GM18870 (cell line): Measurements from ENCODE around the gene TNS3.
"Not testable (repeated sequence)": the region's sequence is repeated elsewhere in the genome, so short reads cannot be mapped to it uniquely, and the experiment has no call there.

Experiments
- ATAC-seq: cut with Tn5 transposase; IDR thresholded peaks from one replicate; pipeline ENCODE4 v1.9.1; 2021; ENCODE audit warnings: moderate library complexity; ENCODE audit not compliant: unreplicated experiment

The TNS3 gene

GRCh38 chr7:47454974-47455871 is 126.7 kb downstream of the TNS3 start:
- ATAC-seq: no peak

- no peak for ATAC-seq
Measured at GRCh38 chr7:47454069-47454973, 127.6 kb downstream of the TNS3 start.

- ATAC-seq: no peak
Measured at GRCh38 chr7:47453093-47454061, 128.5 kb downstream of the TNS3 start.

GRCh38 chr7:47452715-47453092 is 129.2 kb downstream of the TNS3 start:
- ATAC-seq: no peak

- ATAC-seq: no peak
Measured at GRCh38 chr7:47452295-47452694, 129.6 kb downstream of the TNS3 start.

- ATAC-seq: no peak
Measured at GRCh38 chr7:47451851-47452205, 130.1 kb downstream of the TNS3 start.

GRCh38 chr7:47449810-47450590 is 131.9 kb downstream of the TNS3 start:
- no peak for ATAC-seq

- no peak for ATAC-seq
Measured at GRCh38 chr7:47448971-47449370, 132.9 kb downstream of the TNS3 start.

GRCh38 chr7:47447621-47448349 is 134.1 kb downstream of the TNS3 start:
- ATAC-seq: no peak

- no peak for ATAC-seq
Measured at GRCh38 chr7:47446871-47447466, 134.9 kb downstream of the TNS3 start.

- ATAC-seq: no peak
Measured at GRCh38 chr7:47444376-47445098, 137.4 kb downstream of the TNS3 start.

GRCh38 chr7:47443049-47443448 is 138.9 kb downstream of the TNS3 start:
- no peak for ATAC-seq

- ATAC-seq: no peak
Measured at GRCh38 chr7:47442605-47442865, 139.4 kb downstream of the TNS3 start.

GRCh38 chr7:47441796-47442604 is 139.9 kb downstream of the TNS3 start:
- ATAC-seq: no peak

GRCh38 chr7:47441048-47441447 is 140.9 kb downstream of the TNS3 start:
- ATAC-seq: not testable (repeated sequence)

- ATAC-seq: no peak
Measured at GRCh38 chr7:47440320-47440719, 141.6 kb downstream of the TNS3 start.

GRCh38 chr7:47439181-47439667 is 142.7 kb downstream of the TNS3 start:
- ATAC-seq: no peak
